ENCODE data around the gene ALK.

ALK gene

GRCh38 chr2:29253026-29253425 is 668.4 kb downstream of the ALK start:
- no peak overlapping the region for H3K27ac ChIP-seq
- TF ChIP-seq, protein P1, sequence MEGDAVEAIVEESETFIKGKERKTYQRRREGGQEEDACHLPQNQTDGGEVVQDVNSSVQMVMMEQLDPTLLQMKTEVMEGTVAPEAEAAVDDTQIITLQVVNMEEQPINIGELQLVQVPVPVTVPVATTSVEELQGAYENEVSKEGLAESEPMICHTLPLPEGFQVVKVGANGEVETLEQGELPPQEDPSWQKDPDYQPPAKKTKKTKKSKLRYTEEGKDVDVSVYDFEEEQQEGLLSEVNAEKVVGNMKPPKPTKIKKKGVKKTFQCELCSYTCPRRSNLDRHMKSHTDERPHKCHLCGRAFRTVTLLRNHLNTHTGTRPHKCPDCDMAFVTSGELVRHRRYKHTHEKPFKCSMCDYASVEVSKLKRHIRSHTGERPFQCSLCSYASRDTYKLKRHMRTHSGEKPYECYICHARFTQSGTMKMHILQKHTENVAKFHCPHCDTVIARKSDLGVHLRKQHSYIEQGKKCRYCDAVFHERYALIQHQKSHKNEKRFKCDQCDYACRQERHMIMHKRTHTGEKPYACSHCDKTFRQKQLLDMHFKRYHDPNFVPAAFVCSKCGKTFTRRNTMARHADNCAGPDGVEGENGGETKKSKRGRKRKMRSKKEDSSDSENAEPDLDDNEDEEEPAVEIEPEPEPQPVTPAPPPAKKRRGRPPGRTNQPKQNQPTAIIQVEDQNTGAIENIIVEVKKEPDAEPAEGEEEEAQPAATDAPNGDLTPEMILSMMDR (conservative IDR thresholded peaks at IDR 0.05): no peak

GRCh38 chr2:29251406-29251805 is 670.0 kb downstream of the ALK start:
- TF ChIP-seq ZFX (IDR thresholded peaks at IDR 0.05): no peak
- TF ChIP-seq, protein P1 (conservative IDR thresholded peaks at IDR 0.05): no peak
- H3K27ac ChIP-seq: no peak overlapping the region

DNA sequence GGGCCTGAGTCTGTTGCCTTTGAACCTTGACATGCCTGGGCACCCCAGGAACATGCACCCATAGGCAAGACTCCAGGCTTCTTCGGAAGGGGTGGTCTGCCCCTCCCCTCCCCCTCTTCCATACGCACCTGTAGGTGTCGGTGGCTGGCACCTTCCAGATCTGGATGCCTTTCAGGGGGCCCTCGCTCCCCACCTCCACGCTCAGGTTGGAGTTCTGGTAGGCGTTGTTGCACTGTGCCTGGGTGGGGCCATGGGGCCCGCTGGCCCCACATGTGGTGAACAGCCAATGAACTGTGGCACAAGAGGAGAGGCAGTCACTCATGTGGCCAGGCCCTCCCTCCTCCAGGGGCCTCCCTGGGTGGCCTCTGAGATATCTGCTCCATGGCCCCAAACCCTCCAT is 670.4 kb downstream of the ALK start:
- TF ChIP-seq, protein P1 (conservative IDR thresholded peaks at IDR 0.05): no peak
- TF ChIP-seq ZFX (IDR thresholded peaks at IDR 0.05): no peak
- H3K27ac ChIP-seq: no peak overlapping the region

DNA sequence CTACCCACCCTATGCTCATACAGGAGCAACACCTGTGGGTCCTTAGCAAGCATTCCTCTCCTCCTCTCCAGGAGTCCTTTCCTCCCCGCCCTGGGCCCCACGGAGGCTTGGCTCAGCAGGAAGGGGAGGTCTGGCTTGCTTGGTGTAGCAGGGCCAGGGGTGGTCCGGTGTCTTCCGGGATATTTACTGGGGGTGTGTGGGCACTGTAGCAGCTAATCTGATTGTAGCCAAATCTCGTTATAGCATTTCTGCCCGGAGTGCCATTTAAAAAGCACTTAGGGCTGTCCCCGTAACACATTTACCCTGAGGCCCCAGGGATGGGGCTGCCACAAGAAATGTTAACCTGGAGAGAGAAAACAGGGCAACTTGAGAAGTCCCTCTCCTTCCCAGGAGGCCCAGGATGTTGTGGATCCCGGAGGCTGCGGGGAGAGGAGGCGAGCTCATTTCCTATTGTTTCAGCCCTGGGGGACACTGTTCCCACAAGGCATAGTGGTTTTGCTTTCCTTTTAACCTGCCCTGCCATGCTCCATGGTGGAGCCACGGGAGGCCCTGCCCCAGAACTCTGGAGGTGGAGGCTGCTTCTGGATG is 671.6 kb downstream of the ALK start:
- TF ChIP-seq, protein P1 (conservative IDR thresholded peaks at IDR 0.05): no peak
- no peak for TF ChIP-seq ZFX (IDR thresholded peaks at IDR 0.05)
- H3K27ac ChIP-seq: no peak overlapping the region

DNA sequence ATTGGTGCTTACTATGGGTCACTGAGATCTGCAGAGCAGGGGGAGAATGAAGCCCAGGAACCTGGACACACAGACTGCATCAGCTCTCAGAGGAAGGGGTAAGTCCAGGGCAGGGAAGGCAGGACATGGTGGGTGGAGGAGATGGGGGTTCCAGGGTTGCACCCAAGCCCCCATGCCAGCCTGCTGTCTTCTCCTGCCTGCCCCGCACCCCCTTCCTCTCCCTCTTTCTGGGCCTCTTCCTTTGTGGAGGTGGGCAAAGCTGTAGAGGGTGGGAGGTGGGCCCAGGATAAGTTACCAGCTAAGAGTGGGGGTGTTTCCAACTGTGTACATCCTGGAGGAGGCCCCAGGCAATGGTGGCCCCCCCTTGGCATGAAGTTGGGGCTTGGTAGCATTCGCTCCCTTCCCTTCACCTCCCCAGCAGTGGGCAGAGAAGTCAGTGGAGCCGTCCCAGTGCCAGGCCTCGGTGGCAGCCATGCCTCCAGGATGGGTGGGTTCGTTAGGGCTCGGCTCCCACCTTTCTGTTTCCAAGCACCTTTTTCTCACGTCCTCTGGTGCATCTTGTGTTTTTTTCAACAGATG is 674.0 kb downstream of the ALK start:
- H3K27ac ChIP-seq: no peak overlapping the region
- TF ChIP-seq, protein P1 (conservative IDR thresholded peaks at IDR 0.05): no peak
- TF ChIP-seq ZFX (IDR thresholded peaks at IDR 0.05): no peak

DNA sequence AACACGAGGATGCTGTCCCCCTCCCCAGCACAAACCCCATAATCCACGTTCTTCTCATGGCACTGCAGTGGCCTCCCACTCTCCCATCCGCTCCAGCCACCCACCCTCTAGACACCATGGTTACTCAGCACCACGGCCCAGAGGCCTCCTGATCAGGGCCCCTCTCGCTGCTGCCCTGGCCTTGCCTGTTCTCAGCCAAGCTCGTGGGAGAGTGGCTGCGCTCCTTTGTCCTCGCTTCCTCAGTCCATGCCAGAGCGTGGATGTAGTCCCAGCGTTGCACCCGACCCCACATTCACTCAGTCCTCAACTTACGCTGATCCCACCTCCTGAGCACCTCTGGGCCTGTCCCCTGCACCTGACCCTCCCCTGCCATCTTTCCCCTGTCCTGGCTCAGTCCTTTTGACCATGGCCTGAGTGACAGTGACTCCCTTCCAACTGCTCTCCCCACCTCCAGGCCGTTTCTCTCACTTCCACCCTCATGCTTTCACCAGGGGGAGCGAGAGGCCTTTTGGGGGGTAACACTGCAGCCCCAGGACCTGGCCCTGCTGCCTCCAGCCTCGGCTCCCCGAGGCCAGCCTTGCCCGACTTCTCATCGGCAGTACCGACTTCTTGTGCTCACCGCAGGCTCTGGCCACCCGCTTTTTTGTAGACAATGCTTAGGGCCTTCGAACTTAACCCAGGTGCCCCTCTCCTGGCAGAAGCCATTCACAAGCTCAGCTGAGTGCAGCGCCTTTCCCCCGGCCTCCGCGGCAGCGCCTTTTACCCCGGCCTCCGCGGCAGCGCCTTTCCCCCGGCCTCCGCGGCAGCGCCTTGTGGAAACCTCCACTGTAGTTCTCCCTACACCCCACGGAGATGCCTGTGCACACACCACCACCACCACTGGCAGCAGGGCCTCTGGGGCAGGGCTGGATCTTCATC is 674.7 kb downstream of the ALK start:
- TF ChIP-seq, protein P1 (conservative IDR thresholded peaks at IDR 0.05): no peak
- no peak for TF ChIP-seq ZFX (IDR thresholded peaks at IDR 0.05)
- H3K27ac ChIP-seq: no peak overlapping the region
